NCI-H2107 treated with DMSO at 0.1 percent for 48 hours (cell line): Measurements from ENCODE around the gene SH3RF1.
"Not testable (repeated sequence)": the region's sequence is repeated elsewhere in the genome, so short reads cannot be mapped to it uniquely, and the experiment has no call there.

Experiments
- DNase-seq: peaks from one replicate; lab custom pipeline; 2025; ENCODE audit not compliant: unreplicated experiment; lab: John Stamatoyannopoulos, UW

SH3RF1 gene

GRCh38 chr4:169229571-169230028 lies 41.2 kb downstream of the SH3RF1 start:
- peak; percentile 18 for DNase-seq

DNA sequence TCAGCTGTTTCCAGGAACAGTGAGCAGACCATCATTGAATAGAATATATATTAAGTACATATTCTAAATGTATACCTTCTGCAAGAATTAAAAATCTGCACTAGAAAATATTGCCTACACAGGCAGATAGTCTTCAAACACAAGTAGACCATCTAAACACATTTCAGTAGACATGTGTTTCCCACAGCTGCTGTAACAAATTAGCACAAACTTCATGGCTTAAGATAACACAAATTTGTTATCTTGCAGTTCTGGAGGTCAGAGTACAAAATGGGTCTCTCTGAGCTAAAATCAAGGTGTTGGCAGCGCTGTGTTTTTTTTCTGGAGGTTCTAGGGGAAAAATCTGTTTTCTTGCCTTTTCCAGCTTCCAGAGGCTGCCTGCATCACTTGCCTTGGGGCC lies 42.7 kb downstream of the SH3RF1 start:
- no peak for DNase-seq

GRCh38 chr4:169226565-169226964 lies 44.2 kb downstream of the SH3RF1 start:
- no peak for DNase-seq

GRCh38 chr4:169225812-169226211 lies 44.9 kb downstream of the SH3RF1 start:
- no peak for DNase-seq

GRCh38 chr4:169225058-169225751 lies 45.6 kb downstream of the SH3RF1 start:
- DNase-seq = no peak

DNA sequence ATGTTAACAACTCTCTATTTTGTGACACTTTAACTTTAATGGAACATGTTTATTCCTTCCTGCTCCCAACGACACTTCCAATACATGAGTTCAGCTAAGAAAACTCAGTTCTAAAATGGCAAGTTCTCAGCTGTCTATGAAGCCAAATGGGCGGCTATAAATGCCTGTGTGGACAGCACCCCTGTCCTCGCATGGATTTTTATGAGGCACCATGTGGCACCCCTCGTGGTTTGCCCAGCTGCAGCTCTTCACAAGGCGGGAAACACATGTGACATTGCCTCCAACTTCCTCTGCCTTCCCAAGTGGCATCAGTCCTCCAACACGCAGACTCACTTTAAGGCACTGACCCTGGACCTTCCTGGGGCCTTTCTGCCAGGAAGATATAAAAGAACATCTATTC lies 48.0 kb downstream of the SH3RF1 start:
- DNase-seq = no peak

DNA sequence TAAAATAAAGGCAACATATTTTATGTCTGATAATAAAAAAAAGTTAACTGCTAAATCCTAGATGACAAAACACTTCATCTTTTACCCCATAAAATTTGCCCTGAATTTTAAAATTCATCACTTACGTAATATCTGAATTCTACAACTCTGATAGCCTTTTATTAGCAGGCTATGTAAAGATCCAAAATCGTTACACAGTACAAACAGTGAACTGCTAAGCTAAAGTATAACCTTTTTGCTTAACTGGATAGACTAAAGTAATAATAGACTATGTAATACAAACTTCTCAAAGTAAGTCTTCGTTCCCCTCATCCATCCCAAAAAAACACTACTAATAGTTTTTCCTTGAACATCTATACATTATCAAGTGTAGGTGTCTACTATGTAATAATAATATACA lies 49.1 kb downstream of the SH3RF1 start:
- DNase-seq = no peak

DNA sequence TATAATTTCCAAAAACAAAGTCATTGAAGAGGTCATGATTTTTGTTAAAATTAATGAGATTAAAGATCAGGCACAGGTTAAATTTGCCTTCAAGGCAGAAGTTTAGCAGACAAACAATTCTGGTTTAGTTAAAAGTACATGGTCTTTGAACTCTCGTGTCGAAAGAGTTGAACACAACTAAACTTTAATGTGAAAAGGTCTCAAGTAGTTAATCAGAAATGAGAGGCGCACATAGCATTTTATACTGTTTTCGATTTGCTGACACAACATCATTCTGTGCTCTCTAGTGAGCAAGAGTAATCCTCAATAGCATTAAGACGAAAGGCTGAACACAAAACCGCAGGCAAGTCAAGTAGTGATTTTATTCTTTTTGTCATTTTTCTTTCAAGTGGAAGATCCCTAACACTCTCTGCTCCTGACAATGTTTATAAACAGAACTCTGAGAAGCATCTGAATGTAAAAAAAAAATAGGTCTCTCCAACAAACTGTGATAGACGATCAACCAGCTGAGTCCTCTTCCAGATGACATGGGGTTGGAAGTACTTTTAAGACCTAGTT lies 49.8 kb downstream of the SH3RF1 start:
- no peak for DNase-seq

DNA sequence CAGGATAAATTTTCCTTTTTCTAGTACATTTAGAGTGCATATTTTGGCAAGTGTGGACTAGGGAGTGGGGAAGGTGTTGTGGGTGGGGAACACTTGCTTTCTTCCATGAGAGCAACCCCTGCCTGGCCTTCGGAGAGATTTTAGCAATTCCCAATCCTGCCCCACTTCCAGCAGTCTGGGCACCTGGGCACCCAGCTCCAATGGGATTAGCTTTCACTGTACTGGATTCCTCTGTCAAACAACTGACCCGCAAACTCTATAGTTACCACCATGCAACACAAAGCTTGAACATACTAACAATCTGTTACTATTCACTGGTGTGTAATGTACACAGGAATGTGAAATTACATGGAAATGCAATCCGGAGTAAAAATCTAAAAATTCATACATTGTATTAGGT lies 50.3 kb downstream of the SH3RF1 start:
- DNase-seq = no peak

DNA sequence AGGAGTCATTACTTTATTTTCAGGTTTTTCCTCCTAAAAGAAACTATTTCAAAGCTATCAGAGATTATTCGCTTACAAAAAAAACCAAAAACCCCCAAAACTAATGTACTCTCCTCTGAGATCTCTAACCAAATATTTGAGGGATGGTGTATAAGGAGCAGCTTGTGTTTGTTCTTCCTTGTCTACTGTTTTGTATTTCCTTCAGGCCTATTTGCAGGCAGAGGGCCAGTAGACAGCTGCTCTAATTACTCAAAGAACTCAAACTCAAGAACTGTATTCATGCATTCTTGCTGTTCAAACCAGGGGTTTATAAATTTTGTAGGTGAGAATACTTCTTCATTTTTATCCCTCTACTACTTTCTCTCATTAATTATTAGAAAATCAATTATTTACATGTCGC lies 51.3 kb downstream of the SH3RF1 start:
- no peak for DNase-seq

- DNase-seq = no peak
These were observed 55.1 kb downstream of the SH3RF1 start for GRCh38 chr4:169215656-169216055.

GRCh38 chr4:169212981-169213380 lies 57.8 kb downstream of the SH3RF1 start:
- no peak for DNase-seq

GRCh38 chr4:169210504-169211118 lies 60.1 kb downstream of the SH3RF1 start:
- DNase-seq = no peak

DNA sequence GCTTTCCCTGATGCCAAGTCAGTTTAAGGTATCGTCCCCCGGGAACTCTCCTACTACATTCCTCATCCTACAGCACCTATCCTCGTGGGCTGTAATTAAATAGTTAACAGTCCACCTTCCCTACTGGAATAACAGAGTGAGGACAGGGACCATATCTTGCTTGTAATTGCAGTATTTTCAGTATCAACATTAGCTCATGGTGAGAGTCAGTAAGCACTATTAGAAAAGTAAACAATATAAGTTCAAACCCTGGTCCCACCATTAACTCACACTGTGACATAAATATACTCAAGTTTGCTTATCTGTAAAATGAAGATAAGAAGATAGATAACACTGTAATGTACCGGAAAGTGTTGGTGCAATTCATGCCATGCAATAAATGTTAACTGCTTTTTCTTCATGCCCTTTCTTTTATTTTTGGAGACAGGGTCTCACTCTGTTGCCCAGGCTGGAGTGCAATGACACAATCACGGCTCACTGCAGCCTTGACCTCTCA lies 61.3 kb downstream of the SH3RF1 start:
- no peak for DNase-seq

GRCh38 chr4:169208516-169208915 lies 62.2 kb downstream of the SH3RF1 start:
- no peak for DNase-seq

GRCh38 chr4:169208090-169208455 lies 62.7 kb downstream of the SH3RF1 start:
- no peak for DNase-seq

GRCh38 chr4:169207436-169208089 lies 63.2 kb downstream of the SH3RF1 start:
- no peak for DNase-seq

GRCh38 chr4:169205744-169206080 lies 65.0 kb downstream of the SH3RF1 start:
- DNase-seq = no peak

DNA sequence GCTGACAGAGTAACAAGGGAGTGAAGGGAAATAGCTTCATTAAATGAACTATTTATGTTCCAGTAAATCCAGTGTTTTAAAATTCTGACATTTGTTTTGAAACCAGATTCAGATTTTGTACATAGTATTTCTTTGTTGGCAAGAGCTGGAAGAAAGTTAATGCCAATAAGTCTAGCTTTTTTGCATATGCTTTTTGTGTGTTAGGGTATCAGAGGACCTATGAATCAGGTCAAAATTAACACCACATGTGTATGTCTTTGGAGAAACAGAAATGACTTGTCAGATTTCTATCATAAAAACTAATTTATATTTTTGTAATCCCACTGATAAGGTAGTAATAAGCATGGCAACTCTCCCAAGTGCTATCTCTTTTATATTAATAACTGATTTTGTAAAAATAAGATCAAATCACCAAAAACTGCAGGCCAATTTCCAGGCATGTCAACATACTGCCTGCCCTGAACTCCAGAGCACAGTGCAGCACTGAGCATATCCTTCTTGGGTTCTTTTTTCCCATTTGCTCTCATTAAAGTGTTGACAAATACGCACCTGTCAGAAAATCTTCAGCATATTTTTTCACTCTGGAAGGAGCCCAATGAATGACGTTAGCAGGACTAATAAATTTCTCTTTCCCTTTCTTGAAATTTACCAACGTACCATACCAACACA lies 65.5 kb downstream of the SH3RF1 start:
- DNase-seq = no peak

- no peak for DNase-seq
These were observed 66.9 kb downstream of the SH3RF1 start for GRCh38 chr4:169203891-169204290.

DNA sequence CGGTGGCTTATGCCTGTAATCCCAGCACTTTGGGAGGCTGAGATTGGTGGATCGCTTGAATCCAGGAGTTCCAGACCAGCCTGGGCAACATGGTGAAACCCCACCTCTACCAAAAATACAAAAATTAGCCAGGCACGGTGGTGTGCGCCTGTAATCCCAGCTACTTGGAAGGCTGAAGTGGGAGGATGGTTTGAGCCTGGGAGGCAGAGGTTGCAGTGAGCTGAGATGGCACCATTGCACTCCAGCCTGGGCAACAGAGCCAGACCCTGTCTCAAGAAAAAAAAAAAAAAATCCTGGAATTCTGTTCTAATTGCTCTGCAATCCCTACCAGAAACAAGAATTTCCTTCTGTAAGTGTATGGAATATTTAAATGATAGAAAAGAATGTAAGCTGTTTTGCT lies 67.5 kb downstream of the SH3RF1 start:
- DNase-seq = not testable (repeated sequence)
